GM12891 (cell line): Measurements from ENCODE around the gene MTPN.

ENCODE experiments used
- PAX5 ChIP-seq: IDR thresholded peaks from 2 replicates; pipeline ENCODE4 v1.6.1; 2011; ENCODE audit warnings: low read length, moderate library complexity, mild to moderate bottlenecking; ENCODE audit not compliant: insufficient read depth, severe bottlenecking
- POLR2A ChIP-seq: IDR thresholded peaks from 2 replicates; pipeline ENCODE4 v1.6.1; 2011; ENCODE audit warnings: low read depth, low read length, control low read depth
- POLR2AphosphoS5 ChIP-seq: IDR thresholded peaks from 2 replicates; pipeline ENCODE4 v1.6.1; 2011; ENCODE audit warnings: low read depth, low read length, control low read depth
- SPI1 ChIP-seq: IDR thresholded peaks from 2 replicates; pipeline ENCODE4 v1.6.1; 2011; ENCODE audit warnings: low read depth, low read length, control low read depth
- TAF1 ChIP-seq: IDR thresholded peaks from 2 replicates; pipeline ENCODE4 v1.6.1; 2011; ENCODE audit warnings: low read depth, low read length, control low read depth

GRCh38 chr7:136006208-136006607 lies 29.0 kb upstream of the MTPN start:
- TF ChIP-seq POLR2AphosphoS5 = no peak
- no peak for TF ChIP-seq TAF1
- no peak for TF ChIP-seq POLR2A
- no peak for TF ChIP-seq SPI1
- TF ChIP-seq PAX5 = no peak
